ENCODE results near the gene OTOS.

OTOS gene

DNA sequence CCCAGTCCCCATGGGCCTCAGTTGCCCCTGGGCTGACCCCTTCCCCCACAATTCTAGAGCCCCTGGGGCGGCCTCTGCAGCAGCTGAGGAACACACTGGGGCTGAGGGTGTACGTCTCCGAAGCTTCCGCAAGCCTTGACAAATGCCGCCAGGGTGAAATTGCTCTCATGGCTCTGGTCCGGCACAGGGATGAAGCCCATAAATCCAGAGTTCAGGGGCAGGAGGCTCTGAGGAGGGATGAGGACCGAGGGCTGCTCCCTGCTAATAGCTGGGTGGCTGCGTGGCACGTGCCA is 27.1 kb upstream of the OTOS start:
- no peak for DNase-seq (ENCODE audit: low spot score)

DNA sequence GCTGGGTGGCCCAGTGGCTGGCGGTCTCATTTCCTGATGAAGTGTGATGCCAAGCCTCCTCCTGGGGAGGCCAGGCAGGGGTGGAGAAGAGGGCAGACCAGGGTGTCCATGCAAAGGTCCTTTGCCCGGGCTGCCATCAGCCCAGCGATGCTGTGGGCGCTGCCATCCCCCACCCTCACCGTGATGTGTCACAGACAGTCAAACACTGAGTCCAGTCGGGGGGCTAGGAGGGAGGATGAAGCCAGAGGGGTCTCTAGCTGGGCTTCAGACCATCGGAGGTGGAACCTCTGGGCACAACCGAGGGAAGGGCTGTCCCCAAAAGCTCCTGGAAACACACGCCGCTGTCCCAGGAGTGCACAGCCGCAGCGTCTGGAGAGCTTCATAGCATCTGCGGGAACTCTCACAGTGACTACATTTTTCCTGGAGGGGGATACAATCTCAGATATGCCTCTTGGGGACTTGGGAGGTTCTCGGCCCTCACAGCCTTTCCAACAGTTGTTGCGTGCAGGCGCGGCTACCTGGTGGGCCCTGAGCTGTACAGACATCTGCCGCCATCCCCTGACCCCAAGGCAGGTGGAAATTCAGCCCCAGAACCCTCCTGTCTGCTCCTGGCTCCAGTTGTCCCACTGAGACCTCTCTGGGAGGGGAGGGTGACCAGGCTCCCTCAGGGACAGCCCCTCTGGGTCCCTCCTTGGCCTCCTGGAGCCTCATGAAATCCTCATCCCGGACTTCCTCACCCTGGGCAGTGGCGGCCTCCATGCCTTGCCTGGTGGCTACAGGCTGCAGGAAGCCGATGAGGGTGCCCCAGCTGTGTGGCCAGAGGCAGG is 26.5 kb upstream of the OTOS start:
- DNase-seq (ENCODE audit: low spot score) = no peak

GRCh38 chr2:240166191-240166590 is 25.7 kb upstream of the OTOS start:
- DNase-seq (ENCODE audit: low spot score) = no peak

- no peak for DNase-seq (ENCODE audit: low spot score)
Measured at GRCh38 chr2:240165661-240166060, 25.2 kb upstream of the OTOS start.

DNA sequence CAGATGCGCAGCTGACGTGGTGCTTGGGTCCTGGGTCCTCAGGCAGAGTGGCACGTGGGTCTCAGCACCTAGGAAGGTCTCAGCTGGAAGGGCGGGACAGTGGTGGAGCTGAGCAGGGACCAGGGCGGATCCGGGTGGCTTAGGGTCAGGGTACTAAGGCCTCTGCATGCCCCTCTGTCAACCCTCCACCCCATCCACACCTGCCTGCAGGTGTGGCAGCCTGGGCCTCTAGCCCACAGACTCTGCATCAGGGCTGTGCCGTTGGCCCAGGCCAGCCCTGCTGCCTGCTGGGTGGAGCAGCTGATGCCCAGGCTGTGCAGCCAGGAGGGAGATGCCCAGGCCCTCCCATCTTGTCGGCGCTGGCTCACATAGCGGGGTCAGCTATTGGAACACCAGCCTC is 24.6 kb upstream of the OTOS start:
- no peak for DNase-seq (ENCODE audit: low spot score)

DNA sequence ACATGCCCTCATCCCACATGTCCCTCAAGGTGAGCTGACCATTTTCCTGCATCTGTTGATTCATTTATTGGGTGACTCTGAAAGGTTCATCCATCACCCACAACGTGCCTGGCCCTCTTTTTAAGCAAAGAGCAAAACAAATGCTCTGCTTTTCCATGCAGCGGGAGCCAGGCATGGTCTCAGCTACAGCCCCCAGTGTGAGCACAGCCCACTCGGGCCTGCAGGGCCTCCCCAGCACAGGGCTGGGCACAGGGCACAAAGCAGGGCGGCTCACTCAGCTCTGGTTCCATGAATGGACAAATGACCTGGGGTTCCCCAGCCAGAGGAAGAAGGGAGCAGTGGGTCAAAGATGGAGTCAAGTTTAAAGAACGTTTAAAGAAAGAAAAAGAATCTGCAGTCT is 24.1 kb upstream of the OTOS start:
- no peak for DNase-seq (ENCODE audit: low spot score)

GRCh38 chr2:240163844-240164574 is 23.6 kb upstream of the OTOS start:
- DNase-seq (ENCODE audit: low spot score) = no peak

DNA sequence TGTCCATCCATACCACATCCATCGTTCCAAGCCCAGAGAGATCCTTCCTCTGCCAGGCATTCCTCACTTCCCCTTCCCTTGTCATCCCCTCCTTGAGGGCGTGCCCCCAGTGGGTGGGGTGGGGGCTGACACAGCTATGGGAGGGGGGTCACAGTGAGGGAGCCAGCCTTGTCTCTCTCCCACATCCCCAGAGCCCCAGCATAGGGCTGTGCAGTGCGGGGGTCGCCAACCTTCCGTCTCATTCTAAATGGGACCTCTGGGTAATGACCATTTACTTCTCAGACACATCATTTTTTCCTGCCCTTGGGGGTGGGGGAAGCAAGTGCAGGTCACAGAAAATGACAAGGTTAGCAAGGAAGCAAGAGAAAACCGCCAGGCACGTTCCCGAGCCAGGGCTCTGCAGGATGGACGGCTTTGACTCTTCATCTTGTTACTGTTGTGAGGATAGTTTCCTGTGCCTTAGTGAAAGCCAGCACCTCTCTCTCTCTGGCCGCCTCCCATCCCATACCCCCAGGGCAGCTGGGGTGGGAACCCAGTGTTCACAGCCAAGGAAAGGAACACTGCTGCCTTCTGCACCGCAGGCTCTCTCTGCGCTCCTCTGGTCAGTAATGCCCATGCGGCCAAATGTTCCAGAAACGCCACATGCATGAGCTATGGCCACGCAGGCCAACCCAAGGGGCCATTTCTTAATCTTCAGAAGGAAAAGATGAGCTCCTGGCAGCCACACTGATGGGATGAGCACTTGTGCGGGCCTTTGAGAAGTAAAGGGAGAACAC is 22.7 kb upstream of the OTOS start:
- DNase-seq (ENCODE audit: low spot score) = no peak

DNA sequence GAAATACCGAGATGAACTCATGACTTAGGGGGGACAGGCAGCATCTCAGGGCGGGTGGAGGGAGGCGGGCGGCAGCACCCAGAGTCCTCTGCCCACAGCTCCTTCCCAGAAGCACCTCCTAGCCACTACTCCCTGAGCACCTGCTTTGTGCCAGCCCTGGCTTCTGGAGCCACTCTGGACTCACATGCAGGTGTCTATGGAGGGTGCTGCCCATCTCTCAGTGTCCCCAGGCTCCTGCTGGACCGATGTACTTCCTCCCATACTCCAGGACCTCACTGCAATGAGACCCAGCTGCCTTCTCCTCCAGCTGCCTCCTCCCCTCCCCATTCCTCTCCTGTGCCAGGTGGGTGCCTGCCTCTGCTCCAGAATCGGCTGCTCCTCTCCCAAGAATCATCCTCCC is 22.1 kb upstream of the OTOS start:
- no peak for DNase-seq (ENCODE audit: low spot score)

GRCh38 chr2:240162032-240162431 is 21.6 kb upstream of the OTOS start:
- DNase-seq (ENCODE audit: low spot score) = no peak

DNA sequence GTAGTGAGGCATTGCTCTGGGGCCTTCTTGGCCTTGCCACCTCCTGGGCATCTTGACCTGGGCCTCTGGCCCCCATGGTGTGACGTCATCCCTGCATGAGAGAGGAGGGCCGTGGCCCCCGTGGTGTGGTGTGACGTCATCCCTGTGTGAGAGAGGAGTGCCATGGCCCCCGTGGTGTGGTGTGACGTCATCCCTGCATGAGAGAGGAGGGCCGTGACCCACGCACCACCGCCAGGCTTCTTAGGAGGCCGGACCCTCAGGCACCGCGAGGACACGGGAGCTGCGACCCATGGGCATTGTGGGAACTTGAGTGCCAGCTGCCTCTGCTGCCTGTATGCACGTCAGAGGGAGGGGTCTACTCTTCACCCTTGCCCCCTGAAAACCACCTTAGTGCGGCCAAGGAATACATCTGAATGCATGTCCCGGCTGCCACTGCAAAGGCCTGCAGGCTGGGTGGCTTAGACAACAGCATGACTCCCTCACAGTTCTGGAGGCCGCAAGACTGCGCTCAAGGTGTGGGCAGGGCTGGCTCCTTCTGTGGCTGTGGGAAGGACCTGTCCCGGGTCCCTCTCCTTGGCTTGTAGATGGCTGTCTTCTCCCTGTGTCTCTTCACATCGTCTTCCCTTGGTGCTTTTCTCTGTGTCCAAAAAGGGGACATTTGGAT is 20.8 kb upstream of the OTOS start:
- DNase-seq (ENCODE audit: low spot score) = no peak

DNA sequence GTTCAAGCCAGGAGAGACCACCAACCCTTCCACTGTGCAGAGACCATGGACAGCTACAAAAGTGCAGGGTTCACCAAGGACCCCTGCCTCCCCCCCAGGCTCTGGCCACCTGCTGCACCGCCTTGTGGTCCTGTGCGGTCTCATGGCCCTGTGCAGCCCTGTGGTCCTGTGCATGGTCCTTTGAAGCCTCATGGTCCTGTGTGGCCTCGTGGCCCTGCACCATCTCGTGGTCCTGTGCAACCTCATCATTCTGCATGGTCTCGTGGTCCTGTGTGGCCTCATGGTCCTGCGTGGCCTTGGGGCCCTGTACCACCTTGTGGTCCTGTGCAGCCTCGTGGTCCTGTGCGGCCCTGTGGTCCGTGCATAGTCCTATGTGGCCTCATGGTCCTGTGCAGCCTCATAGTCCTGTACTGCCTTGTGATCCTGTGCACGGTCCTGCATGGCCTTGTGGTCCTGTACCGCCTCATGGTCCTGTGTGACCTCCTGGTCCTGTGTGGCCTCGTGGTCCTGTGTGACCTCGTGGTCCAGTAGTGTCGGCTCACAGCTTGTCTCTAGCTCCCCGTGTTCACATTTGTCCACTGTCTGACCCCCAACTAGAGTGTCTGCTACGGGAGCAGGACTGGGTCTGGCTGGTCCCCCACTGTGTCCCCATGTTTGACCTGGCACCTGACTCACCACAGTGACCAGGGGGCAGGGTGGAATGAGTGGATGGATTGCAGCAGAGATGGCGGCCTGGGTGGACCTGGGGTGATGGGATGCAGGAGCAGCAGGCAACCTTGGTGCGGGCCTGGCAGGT is 20.0 kb upstream of the OTOS start:
- DNase-seq (ENCODE audit: low spot score) = no peak

DNA sequence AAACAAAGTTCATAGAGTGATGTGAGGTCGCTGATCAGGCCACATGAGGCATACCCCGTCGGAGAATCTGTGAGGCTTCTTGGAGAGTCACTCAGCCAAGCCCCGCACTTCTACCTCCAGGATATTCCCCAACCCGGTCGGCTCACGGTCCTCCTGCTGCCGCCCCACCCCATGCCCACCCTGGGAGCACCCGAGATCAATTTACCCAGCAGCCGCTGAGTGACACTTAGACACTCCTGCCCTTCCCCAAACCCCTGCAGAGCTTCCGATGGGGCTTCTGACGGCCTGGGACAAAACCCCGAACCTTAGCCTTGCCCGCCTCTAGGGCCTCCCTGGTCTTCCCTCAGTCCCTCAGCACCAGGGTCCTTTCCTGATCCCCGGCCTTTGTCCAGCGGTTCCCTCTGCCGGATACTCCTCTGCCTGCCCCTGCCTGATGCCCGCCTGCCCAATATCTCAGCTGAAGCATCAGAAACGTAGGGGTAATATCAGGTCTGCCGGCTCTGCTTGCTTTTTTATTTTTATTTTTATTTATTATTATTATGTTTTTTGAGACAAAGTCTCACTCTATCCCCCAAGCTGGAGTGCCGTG is 18.9 kb upstream of the OTOS start:
- DNase-seq (ENCODE audit: low spot score) = no peak

- DNase-seq (ENCODE audit: low spot score) = no peak
Measured at GRCh38 chr2:240157147-240157470, 16.7 kb upstream of the OTOS start.

DNA sequence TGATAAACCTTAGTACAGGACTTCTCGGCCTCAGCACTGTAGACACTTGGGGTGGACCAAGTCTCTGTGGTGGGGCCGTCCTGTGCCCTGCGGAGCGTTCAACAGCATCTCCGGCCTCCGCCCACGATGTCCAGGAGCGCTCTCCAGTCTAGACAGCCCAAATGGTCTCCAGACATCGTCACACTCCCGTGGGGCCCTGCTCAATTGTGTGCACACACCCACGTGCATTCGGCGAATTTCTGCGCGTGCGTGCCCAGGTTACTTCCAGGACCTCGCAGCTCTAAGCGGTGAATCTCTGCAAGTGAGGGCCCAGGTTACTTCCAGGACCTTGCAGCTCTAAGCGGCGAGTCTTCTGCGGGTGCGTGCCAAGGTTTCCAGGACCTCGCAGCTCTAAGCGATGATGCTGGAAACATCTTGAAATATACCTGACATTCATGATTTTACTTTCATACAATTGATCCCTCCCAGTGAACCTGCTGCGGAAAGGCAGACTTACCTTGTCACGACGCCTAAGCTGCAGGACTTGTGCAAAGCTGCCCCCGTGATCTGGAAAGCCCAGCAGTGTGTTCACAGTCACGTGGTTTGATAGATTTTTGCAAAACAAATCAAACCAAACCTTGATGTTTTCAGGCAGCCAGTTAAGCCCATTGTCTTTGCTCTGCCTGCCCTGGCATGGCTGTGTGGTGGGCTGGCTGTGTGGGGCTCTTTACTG is 16.1 kb upstream of the OTOS start:
- no peak for DNase-seq (ENCODE audit: low spot score)

- DNase-seq (ENCODE audit: low spot score) = no peak
Measured at GRCh38 chr2:240155745-240156390, 15.4 kb upstream of the OTOS start.

DNA sequence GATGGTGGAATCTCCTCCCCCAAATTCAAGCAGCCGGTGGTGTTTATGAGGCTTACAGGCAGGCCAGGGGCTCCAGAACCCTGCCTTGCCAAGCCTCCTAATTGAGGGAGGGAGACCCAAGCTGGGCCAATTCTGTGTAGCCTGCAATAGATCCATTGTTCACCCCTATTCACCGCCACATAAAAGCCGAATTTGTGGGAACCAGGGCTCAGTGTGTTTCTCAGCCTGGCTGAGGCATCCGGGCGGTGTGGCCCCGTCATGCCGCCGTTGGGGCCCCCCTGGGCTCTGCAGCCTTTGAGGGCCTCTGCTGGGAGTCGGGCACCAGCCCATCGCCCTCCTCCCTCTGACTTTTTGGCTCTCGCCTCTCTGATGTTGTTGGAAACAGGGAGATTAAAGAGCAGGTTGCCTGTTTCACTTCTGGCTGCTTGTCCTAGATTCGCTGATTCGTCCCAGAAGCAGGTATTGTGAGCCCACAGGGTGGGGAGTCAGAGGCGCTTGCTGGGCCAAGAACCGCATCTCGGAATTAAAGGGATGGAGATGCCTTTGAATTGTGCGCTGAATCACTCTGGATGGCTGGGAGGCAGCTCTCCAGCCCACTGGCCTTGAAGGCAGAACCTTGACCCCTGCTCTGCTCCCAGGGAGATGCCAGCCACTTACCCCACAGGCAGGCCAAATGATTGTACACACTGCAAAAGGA is 14.7 kb upstream of the OTOS start:
- DNase-seq (ENCODE audit: low spot score) = peak; percentile 74

DNA sequence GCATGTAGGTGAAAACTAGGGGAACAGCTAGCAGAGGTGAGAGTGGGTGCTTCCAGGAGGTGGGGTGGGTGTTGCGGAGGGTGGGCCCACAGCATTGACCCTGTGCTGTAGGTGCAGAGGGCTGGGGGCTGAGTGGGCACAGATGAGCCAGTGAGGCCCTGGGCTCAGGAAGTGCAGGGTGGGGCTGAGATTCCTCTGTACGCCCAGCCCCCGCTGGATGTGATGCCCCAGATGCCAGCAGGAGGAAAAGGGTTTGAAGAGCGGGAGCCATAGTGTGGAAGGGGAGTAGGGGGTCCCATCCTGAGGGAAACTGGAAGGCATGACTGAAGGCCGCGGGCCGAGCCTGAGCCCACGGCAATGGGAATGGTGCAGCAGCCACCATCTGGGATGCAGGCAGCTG is 14.1 kb upstream of the OTOS start:
- DNase-seq (ENCODE audit: low spot score) = no peak

DNA sequence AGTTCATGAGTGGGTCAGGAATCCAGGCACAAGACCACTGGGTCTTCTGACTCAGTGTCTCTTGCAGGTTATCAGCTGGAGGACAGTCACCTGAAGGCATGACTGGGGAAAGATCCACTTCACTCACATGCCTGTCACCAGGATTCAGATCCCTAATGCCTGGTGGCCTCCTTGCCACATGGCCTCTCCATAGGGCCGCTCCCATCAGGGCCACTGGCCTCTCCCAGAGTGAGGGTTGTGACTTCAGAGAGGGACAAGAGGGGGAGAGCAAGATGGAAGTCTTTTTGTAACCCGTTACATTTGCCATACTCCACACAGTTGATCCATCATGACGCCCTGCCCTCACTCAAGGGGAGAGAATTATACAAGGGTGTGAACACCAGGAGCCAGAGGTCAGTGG is 13.0 kb upstream of the OTOS start:
- no peak for DNase-seq (ENCODE audit: low spot score)
